C4-2B (cell line): ENCODE measurements around the gene AP3D1.

Experiments used
- H3K27ac ChIP-seq: fragments of 450-650 bp; 2 replicates; pipeline ENCODE4 v1.5.1; 2017
- CTCF ChIP-seq: fragments of 450-650 bp; conservative IDR thresholded peaks from 2 replicates; pipeline ENCODE4 v1.5.1; 2017; ENCODE audit warnings: mild to moderate bottlenecking
- ZFX ChIP-seq: fragments of 450-650 bp; IDR thresholded peaks from 2 replicates; pipeline ENCODE4 v1.6.1; 2017

AP3D1 gene

GRCh38 chr19:2050991-2051772 lies 100.2 kb downstream of the AP3D1 start, which contains the start of gene MKNK2:
MKNK2 (minus strand) TSS chr19:2051244; CDS start chr19:2050851, 393 bp downstream.
- H3K27ac ChIP-seq = peak within 1 kb of the TSS; percentile 95
- no peak; the same call in 1 of the 2 replicates for TF ChIP-seq CTCF
- peak; percentile 55 for TF ChIP-seq ZFX
